ENCODE results near the gene ACOX2.
A peak's percentile ranks its signal among the peaks of the same experiment; 100 is the strongest.

The ACOX2 gene

DNA sequence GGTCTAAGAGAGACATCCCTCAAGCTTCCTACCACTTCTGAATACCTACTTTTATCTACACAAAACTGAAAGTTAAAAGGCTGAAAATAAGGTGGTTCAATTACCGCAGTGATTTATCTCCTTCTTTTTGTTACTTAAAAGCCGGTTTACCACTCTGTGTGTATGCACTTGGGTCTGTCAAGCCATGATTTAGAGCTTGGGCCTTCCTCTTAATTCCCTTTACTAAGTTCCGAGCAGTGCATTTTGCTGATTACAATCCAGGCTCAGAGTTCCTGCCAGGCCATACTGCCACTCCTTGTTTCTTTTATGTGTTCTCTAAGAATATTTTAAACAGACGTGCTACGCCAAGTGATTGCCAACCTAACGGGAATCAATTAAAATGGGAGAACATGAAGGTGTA is 28.6 kb downstream of the ACOX2 start:
- no peak for DNase-seq (ENCODE audit: low read depth)

DNA sequence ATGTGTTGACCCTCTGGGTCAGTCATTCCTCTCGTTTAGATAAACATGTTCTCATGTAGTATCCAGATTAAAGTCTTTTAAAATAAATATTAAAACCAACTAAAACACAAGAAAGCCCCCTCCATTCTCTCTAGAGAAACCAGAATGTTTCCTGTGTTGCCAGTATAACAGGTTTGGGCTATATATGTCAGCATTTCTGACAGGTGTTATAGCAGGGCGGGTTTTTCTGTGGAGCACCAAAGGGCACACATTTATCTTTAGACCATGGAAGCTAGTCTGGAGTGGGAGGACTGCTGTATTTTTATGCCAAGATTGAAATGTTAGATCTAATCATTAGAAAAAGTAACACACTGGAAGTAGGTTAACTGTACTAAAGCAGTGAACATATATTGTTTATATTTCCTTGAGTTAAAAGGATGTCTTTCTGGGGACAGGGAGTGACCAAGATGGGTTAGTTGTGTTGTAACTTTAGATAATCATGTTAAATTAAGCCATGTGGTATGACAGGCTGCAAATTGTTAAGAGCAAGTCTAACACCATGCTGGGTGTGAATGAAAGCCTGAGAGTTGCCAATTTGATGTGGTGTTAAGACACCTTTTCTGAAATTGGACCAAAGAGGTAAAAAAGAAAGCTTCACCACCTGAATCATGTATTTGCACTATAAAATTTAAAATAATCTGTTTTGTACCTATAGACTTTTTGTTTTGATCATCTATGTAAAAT is 29.5 kb downstream of the ACOX2 start:
- no peak for DNase-seq (ENCODE audit: low read depth)

DNA sequence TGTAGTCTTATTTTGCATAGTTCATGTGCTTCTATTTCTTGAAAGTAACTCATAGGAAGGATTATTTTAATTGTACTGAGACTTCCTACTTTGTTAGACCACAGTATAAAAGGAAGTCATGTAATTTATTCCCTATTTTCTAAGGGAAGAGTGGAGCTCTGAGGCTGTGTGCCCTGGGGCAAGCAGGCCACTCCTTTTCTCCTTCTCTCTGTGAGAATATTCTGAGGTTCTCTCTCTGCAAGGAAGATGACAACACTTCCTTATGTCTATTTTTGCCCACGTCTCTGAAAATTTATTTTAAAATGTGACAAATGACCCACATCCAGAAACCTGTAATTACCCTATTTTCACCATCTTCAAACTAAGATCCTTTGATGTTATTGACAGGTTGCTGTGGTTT is 34.1 kb downstream of the ACOX2 start:
- no peak for DNase-seq (ENCODE audit: low read depth)

DNA sequence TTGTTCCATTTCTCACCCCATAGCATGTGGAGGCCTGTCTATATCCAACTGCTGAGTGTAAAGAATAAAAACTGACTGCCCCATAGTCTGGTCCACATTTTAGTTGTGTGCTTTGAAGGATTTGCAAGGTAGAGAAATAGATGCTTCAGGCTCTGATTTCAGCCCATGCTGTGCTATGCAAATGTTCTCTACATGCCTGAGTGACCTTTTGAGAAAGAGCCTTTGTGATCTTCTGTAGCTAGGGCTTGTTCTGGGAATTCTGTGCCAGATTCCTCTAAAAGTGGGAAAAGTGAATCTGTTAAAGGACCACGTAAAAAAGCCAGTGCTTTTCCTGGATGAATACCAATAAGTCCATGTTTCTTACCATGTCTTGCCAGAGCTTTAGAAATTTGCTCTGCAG is 39.9 kb downstream of the ACOX2 start:
- peak; percentile 8 for DNase-seq (ENCODE audit: low read depth)

DNA sequence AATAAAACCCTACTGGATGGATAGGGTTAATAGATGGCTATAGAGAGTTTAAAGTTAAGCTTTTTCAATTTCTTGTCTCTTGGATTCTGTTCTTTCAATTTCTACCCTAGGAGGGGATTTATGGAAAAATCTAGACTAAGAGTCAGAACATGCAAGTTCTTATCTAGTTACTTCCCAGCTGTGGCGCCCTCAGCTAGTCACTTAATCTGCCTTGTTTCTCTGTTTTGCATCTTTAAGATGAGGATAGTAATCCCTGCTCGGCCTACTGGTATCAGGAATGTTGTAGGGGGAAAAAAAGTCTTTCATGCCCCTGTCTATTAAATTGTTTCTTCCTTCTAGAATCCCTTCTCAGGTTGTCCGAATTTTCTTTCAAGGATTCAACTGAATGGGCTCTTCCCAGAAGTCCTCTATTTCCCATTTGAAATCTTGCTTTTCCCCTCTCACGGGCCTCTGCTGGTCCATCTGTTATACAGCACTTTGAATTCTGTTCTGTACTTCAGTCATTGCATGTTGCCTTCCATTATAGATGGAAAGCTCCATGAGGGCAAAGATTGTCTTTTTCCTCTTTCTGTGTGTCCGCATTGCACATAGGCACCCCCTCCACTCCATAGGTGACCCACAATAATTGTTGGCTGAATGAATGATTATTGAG is 40.7 kb downstream of the ACOX2 start:
- DNase-seq (ENCODE audit: low read depth) = no peak

DNA sequence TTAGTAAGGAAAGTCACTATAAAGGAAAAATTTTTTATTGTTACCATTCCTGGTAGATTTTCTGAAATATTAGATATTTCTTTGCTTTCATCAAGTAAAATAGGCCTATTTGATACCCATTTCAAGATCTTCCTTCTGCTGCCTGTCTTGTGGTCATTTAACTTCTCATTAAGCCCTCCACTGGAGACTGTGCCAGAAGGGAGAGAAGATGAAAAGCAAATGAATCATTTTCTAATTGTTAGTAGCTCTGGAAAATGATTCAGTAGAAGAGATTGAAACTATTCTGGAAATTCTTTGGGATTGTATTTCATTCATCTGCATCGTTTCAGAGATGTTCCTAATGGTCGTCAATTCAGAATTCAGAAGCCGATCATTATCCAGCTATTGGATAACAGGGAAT is 41.9 kb downstream of the ACOX2 start:
- DNase-seq (ENCODE audit: low read depth) = peak; percentile 66

DNA sequence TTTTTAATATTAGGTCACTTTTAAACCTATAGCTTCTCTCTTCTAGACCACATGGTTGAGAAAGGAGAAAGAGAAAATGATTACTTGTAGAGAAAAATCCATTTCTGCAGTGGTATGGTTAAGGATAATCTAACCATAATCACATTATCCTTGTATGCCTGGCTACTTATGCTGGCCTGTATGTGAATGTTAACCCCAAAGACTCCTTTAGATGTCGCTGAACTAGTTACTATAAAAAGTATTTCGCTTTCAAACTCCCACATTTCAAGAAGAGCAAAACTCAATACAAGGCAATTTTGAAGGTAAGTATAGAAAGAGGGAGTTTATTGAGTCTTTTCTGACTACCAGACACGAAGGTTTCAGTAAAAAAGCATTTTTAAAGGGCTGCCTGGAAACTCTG is 42.9 kb downstream of the ACOX2 start:
- no peak for DNase-seq (ENCODE audit: low read depth)

DNA sequence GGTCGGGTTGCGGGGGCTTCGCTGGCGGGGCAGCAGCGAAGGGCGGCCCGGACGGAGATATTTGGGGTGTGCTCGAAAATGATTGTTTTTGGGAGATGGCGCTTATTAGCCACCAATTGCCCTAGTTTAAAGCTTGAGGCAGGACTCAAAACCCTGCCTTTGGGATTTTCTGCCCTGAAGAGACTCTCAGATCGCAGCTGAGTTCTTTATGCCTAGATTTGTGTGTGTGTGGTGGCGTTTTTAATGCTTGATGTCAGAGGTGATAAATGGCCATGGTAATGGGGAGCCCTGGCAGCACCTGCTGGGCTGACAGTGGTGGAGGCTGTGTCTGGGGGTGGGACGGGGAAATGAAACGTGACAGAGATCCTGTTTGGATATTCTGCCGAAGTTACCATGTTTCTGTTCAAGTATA is 44.5 kb downstream of the ACOX2 start:
- peak; percentile 22 for DNase-seq (ENCODE audit: low read depth)

DNA sequence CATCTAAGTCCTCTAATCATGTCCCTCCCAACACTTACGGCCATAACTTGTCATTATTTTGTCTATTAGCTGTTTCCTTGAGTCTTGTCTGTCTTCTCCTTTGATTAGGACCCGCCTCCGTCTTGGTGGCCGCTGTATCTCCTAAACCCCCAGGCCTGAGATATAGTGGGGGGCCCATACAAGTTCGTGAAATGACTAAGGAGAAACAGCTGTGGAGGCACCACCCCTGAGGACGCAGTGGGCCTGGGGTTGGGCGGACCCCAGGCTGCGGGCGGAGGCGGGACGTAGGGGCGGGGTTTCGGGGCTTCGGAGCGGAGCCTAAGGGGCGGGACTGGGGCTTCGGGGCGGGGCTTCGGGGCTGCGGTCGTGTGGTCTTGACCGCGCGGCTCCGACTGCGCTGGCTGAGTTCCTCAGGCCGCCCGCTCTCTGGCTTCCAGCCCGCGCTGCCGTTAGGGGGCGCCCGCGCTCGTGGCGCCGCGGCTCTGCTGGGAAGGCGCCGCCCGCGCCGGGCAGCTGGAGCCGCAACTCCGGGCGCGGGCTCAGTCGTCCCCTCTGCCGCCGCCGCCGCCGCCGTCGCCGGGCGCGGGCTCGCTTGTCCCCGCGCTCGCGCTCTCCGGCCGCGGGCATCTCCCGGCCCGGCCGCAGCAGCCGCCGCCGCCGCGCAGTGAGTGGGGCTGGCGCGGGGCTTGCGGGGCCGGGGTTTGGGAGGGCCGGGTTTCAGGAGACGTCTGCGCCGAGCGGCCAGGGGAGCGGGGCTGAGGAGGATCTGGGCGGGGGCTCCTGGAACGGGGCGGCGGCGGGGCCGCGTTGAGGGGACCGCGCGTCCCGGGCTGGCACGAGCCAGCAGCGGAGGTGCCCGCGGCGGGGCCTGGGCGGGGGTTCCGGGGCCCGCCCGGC is 45.2 kb downstream of the ACOX2 start, which contains the start of gene KCTD6:
Gene KCTD6, plus strand, starts transcription at position 591 of the 897 bp plus-strand sequence. CDS start 6,660 bp downstream, outside the sequence.
- peak; percentile 93 for DNase-seq (ENCODE audit: low read depth)

DNA sequence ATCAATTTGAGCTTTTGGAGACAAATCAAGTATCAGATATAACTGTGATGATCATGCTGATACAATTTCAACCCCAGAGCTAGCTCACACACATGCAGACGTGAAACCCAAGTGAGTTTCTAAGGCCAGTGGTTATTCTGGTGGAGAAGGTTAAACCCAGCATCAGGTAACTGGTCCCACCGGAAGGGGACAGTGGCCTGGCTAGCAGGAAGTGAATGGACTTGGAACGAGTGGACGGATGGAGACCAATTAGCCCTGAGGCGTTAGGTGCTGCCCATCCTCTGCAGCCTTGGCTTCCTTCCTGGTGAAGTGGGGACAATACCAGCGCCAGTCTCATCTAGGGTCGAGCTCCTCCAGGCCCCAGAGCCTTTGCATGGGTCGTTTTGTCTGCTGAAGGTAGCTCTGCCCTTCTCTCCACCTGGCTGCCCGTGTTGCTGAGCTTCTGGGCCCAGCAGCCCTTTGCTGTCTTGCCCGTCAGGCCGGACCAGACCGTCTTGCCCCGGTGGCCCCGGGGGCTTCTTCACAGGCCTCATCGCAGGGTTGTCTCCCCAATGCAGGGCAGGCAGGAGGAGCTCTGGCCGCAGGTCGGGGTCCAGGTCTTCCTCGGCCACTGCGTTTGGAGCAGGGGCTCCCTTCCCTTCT is 46.0 kb downstream of the ACOX2 start:
- DNase-seq (ENCODE audit: low read depth) = no peak

DNA sequence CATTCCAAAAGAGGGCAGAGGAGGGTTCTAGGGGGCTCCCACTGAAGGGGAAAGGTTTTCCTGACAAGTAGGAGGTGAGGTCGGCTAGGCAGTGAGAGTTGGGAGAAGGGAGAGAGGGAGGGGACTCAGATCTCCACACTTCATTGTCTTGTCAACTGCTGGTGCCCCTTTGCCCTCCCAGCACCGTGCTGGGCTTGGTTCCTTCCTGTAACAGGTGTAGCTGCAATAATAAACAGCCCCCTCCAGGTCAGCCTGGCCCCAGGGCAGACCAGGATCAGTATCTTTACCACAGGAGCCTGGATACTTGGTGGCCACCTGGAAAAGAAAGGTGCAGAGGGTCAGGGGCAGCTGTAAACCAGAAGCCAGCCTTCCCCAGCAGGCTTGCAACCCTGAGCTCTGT is 48.0 kb downstream of the ACOX2 start:
- no peak for DNase-seq (ENCODE audit: low read depth)

DNA sequence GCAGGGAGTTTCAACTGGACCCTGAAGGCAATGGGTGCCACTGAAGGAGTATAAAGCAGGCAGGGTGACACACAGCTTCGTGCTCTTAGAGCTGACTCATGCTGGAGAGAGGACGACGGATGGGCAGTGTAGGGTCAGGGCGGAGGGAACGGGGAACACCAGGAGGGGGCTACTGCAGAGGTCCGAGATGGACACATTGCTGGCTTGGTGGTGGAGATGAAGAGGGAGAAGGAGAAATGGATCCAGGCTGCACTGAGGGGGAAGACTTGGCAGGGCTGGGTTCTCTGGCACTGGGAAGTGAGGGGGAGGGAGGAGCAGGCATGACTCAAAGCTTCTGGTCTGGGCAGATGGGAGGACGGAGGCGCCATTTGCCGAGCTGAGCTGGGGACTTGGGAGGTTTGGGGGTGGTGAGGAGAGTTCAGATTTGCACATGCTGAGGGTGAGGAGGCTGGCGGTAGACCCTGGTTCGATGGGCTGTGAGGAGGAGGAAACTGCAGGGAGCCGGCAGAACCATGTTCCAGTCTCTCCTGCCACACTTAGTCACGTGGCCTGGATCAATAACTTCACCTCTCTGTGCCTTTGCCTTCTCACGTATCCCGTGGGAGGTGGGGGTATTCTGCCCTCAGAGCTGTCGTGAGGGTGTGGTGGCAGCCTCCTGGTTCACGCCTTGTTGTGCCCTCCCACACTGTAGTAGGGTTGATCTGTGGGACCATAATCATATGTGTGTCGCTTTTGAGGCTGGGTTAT is 49.7 kb downstream of the ACOX2 start:
- DNase-seq (ENCODE audit: low read depth) = peak; percentile 83

DNA sequence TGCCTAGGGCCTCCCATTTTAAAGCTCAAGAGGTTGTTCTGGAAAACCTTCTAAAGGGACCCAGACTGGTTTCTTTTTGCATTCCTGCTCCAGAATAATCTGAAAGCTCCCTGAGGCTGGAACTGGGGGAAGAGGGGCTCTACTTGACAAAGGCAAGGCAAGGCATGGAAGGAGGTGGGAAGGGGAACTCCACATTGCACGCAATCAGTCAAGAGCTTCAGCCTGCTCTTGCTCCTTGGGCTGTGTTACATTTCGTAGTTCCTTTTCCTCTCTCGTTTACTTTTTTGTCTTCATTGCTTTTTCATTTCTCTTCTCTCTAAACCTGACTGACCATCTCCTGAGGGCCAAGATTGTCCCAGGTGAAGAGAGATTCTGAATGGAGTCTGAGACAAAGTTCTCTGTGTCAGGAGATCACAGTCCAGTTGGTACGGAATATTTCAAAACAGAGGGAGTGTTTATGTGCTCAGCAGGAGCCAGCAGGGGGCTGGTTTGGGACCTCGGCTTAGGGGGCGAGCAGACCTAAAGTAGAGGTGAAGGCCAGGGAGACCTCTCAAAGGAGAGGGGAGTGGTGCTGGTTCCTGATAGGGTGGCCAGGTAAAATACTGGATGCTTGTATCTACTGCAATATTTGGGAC is 51.1 kb downstream of the ACOX2 start:
- no peak for DNase-seq (ENCODE audit: low read depth)

DNA sequence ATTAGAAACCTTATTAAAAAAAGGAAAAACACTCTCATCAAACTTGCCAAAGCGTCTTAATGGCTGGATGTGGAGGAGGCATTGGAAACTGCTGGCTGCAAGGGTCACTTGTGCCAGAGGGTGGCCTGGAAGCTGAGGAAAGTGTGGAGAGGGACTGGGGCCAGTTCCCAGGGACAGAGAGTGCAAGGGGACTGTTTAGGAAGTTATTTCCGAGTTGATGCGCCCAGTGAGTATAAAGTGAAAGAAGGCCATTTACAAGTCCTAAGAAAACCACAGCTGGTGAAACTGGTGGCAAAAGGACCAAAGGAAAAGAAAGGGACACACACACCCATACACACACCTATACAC is 52.3 kb downstream of the ACOX2 start:
- no peak for DNase-seq (ENCODE audit: low read depth)

DNA sequence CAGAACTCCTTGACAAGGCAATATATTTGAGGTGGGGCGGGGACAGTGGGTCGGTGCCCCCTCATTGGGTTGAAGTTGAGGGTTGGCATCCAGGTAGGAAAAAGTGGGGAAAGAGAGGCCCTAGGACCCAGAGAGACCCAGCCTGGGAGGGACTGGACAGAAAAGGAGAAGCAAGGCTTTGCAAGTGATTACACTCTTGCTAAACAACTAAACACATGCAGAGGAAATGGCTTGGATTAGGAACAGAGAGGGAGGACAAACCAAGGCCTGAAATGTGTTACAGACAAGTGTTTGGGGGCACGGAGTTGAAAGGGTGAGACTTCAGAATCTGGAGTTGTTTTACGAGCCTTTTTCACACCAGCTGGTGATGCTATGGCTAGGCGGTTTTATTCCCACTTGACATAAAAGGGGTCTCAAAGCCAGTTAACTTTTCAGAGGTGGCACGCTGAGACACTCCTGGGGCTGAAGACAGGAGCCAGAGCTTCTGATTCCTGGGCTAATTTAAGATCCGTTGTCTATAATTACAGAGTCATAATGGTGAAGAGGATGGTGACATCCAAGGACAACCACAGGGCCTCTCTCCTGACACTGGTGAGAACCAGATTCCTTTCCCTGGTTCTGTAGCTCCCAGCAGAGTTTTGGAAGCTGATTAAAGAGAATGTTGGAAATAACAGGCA is 52.8 kb downstream of the ACOX2 start:
- DNase-seq (ENCODE audit: low read depth) = no peak

DNA sequence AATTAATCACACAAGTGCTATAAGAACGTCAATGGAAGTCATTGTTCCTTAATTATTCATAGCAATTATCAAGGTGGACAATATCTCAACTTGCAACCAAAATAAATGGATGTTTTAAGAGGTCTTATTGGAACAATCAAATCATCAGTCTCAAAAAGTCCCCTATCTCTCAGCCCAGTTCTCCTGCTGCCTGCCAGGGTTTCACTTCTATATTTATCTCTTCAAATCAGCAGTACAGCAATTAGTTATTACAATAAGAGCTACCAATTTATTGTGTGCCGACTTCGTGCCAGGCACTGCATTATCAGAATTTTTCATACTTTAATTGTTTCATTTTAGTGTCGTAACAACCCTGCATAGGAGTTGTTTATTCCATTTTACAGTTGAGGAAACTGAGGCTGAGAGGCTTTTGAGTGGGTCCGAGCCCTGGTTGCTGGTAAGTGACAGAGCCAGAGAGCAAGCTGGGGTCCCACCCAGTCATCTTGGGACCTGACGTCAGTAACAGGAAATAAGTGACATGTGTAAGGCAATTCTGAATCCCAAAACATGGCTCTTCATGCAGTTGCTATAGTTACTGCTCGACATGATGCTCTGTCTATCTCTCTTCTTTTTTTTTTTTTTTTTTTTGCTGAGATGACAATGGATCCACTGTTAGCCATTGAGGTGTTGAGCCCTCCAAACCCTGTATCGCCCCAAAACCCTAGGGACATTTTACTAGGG is 53.9 kb downstream of the ACOX2 start:
- no peak for DNase-seq (ENCODE audit: low read depth)

DNA sequence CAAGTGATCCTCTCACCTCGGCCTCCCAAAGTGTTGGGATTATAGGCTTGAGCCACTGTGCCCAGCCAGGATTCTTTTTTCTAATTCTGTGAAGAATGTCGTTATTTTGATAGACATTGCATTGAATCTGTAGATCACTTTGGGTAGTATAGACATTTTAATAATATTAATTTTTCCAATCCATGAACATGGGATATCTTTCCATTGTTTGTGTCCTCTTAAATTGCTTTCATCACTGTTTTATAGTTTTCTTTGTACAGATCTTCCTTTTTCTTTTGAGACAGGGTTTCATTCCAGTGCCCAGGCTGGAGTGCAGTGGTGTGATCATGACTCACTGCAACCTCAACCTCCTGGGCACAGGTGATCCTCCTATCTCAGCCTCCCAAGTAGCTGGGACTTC is 56.7 kb downstream of the ACOX2 start:
- no peak for DNase-seq (ENCODE audit: low read depth)

DNA sequence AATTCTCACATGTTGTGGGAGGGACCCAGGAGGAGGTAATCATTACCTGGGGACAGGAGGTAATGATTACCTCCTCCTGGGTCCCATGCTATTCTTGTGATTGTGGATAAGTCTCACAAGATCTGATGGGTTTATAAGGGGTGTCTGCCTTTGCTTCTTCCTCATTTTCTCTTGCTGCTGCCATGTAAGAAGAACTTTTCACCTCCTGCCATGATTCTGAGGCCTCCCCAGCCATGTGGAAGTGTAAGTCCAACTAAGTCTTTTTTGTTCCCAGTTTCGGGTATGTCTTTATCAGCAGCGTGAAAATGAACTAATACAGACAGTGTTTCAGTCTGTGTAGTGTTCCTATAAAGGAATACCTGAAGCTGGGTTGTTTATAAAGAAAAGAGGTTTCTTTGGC is 58.2 kb downstream of the ACOX2 start:
- DNase-seq (ENCODE audit: low read depth) = no peak

DNA sequence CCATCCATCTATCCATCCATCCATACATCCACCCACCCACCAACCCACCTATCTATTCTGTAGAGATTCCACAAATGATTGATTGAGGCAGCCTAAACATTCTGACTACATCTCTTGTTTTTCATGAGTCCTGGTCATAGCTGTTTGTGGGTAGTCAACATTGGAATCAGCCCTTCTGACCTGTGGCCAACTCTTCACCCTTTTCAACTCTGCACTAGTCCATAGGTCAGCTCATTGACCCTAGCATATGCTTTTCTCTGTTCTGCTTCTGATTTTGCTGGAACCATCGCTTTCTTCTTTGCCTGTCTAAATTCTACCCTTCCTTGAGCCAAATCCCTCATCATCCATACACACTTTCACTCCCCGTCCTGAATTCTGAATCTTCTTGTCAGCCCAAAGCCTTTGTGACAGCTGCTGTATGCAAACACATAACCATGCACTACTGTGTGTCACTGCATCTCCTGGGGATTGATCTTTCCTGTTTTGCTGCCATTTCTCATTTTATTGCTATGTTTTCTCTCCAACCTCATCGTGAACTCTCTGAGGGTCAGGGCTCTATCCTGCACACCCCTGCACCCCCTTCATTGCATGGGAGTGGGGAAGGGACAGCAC is 61.9 kb downstream of the ACOX2 start:
- no peak for DNase-seq (ENCODE audit: low read depth)
